SK-N-SH treated with all-trans-retinoic acid at 6 μM for 48 hours (cell line): ENCODE results near the gene SIM1.

Experiments
- BACH2 ChIP-seq: fragments of 250-450 bp; sonication (Bioruptor Pico); IDR thresholded peaks from 2 replicates; pipeline ENCODE4 v1.9.0; 2021; ENCODE audit warnings: mild to moderate bottlenecking, borderline replicate concordance
- ESRRG ChIP-seq: fragments of 250-450 bp; sonication (Bioruptor Pico); IDR thresholded peaks from 2 replicates; pipeline ENCODE4 v1.6.1; 2021; ENCODE audit warnings: mild to moderate bottlenecking
- ISL1 ChIP-seq: fragments of 250-450 bp; sonication (Bioruptor Pico); IDR thresholded peaks from 2 replicates; pipeline ENCODE4 v2.1.2; 2022; ENCODE audit warnings: mild to moderate bottlenecking, moderate library complexity
- PATZ1 ChIP-seq: fragments of 250-450 bp; sonication (Bioruptor Pico); IDR thresholded peaks from 2 replicates; pipeline ENCODE4 v1.8.0; 2020; ENCODE audit warnings: mild to moderate bottlenecking, moderate library complexity, borderline replicate concordance
- TOX ChIP-seq: fragments of 250-450 bp; sonication (Bioruptor Pico); IDR thresholded peaks from 2 replicates; pipeline ENCODE4 v1.8.0; 2021; ENCODE audit warnings: mild to moderate bottlenecking, moderate library complexity, borderline replicate concordance
- TSHZ2 ChIP-seq: fragments of 250-450 bp; sonication (Bioruptor Pico); IDR thresholded peaks from 2 replicates; pipeline ENCODE4 v1.5.0; 2020; ENCODE audit warnings: mild to moderate bottlenecking, moderate library complexity
- ZFP30 ChIP-seq: fragments of 450-650 bp; formaldehyde crosslinking; IDR thresholded peaks from 2 replicates; pipeline ENCODE4 v1.5.0; 2022; ENCODE audit warnings: mild to moderate bottlenecking, moderate library complexity
- ZNF565 ChIP-seq: fragments of 450-650 bp; formaldehyde crosslinking; conservative IDR thresholded peaks from 2 replicates; pipeline ENCODE4 v1.5.0; 2020; ENCODE audit warnings: low read depth, mild to moderate bottlenecking, moderate library complexity
- ZNF8 ChIP-seq: fragments of 450-650 bp; formaldehyde crosslinking; IDR thresholded peaks from 2 replicates; pipeline ENCODE4 v1.5.0; 2020; ENCODE audit warnings: mild to moderate bottlenecking, moderate library complexity

- TF ChIP-seq PATZ1 (CRISPR knock-in tag) (no peak), ZFP30 (no peak), TOX (CRISPR knock-in tag) (no peak), ZNF8 (CRISPR knock-in tag) (no peak), ISL1 (CRISPR knock-in tag) (no peak), BACH2 (CRISPR knock-in tag) (no peak), ESRRG (CRISPR knock-in tag) (no peak), TSHZ2 (CRISPR knock-in tag) (no peak), ZNF565 (CRISPR knock-in tag) (no peak)
These were observed 2.6 kb downstream of the SIM1 start for GRCh38 chr6:100461917-100462705.
